K562 (cell line): ENCODE measurements around the gene MTG2.

Experiments
- ESRRA ChIP-seq: fragments of 450-650 bp; IDR thresholded peaks from 2 replicates; pipeline ENCODE4 v1.6.1; 2014; ENCODE audit warnings: low read depth, mild to moderate bottlenecking, moderate library complexity, borderline replicate concordance
- MYC ChIP-seq, 2 experiments: fragments of 250-450 bp in 1 of 2; sonication (Bioruptor Pico) in 1 of 2; IDR thresholded peaks; 2 replicates each; pipeline versions ENCODE4 v1.5.1 to v1.6.1; 2012 to 2021; ENCODE audit warnings: low read depth in 2 of 2, borderline replicate concordance in 1 of 2, improper control_type of control experiment in 1 of 2, low read length in 1 of 2, mild to moderate bottlenecking in 1 of 2, moderate library complexity in 1 of 2
- SMC3 ChIP-seq: conservative IDR thresholded peaks from 2 replicates; pipeline ENCODE4 v1.6.1; 2011; ENCODE audit warnings: low read depth, low read length, improper control_type of control experiment; ENCODE audit not compliant: insufficient read depth
- ZFP1 ChIP-seq: fragments of 450-650 bp; formaldehyde crosslinking; IDR thresholded peaks from 2 replicates; pipeline ENCODE4 v1.4.0; 2020; ENCODE audit warnings: mild to moderate bottlenecking, mixed read lengths
- TF ChIP-seq, protein P1 (sequence below), 3 experiments: IDR thresholded peaks in 2 of 3; conservative IDR thresholded peaks in 1 of 3; 2 replicates each; pipeline ENCODE4 v1.5.1; 2011 to 2012; ENCODE audit warnings: low read length in 3 of 3, mild to moderate bottlenecking in 3 of 3, control low read depth in 2 of 3, improper control_type of control experiment in 1 of 3, inconsistent platforms in 1 of 3, low read depth in 1 of 3, mixed read lengths in 1 of 3, moderate library complexity in 1 of 3; ENCODE audit not compliant: insufficient read depth in 2 of 3
- TF ChIP-seq, protein P2 (sequence below): fragments of 250-450 bp; sonication (Bioruptor Pico); IDR thresholded peaks from 2 replicates; pipeline ENCODE4 v1.5.0; 2021; ENCODE audit warnings: mild to moderate bottlenecking, borderline replicate concordance

- no peak for TF ChIP-seq ESRRA
- TF ChIP-seq ZFP1 (CRISPR knock-in tag), result no peak
- TF ChIP-seq SMC3, result no peak
- TF ChIP-seq, protein P1, sequence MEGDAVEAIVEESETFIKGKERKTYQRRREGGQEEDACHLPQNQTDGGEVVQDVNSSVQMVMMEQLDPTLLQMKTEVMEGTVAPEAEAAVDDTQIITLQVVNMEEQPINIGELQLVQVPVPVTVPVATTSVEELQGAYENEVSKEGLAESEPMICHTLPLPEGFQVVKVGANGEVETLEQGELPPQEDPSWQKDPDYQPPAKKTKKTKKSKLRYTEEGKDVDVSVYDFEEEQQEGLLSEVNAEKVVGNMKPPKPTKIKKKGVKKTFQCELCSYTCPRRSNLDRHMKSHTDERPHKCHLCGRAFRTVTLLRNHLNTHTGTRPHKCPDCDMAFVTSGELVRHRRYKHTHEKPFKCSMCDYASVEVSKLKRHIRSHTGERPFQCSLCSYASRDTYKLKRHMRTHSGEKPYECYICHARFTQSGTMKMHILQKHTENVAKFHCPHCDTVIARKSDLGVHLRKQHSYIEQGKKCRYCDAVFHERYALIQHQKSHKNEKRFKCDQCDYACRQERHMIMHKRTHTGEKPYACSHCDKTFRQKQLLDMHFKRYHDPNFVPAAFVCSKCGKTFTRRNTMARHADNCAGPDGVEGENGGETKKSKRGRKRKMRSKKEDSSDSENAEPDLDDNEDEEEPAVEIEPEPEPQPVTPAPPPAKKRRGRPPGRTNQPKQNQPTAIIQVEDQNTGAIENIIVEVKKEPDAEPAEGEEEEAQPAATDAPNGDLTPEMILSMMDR (IDR thresholded peaks at IDR 0.05 in 2 of 3, conservative IDR thresholded peaks at IDR 0.05 in 1 of 3; ENCODE audit: insufficient read depth in 2 of 3, low read depth in 1 of 3, low read length in 3 of 3), result no peak
- TF ChIP-seq, protein P2, sequence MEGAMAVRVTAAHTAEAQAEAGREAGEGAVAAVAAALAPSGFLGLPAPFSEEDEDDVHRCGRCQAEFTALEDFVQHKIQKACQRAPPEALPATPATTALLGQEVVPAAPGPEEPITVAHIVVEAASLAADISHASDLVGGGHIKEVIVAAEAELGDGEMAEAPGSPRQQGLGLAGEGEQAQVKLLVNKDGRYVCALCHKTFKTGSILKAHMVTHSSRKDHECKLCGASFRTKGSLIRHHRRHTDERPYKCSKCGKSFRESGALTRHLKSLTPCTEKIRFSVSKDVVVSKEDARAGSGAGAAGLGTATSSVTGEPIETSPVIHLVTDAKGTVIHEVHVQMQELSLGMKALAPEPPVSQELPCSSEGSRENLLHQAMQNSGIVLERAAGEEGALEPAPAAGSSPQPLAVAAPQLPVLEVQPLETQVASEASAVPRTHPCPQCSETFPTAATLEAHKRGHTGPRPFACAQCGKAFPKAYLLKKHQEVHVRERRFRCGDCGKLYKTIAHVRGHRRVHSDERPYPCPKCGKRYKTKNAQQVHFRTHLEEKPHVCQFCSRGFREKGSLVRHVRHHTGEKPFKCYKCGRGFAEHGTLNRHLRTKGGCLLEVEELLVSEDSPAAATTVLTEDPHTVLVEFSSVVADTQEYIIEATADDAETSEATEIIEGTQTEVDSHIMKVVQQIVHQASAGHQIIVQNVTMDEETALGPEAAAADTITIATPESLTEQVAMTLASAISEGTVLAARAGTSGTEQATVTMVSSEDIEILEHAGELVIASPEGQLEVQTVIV (CRISPR knock-in tag), result no peak
- TF ChIP-seq MYC (IDR thresholded peaks at IDR 0.05; ENCODE audit: low read depth, low read length), result no peak
- no peak for TF ChIP-seq MYC (CRISPR knock-in tag; IDR thresholded peaks at IDR 0.05; ENCODE audit: borderline replicate concordance, low read depth)
Observed at GRCh38 chr20:62157387-62158087, 25.3 kb upstream of the MTG2 start.
